ENCODE measurements around the gene RBFA.

DNA sequence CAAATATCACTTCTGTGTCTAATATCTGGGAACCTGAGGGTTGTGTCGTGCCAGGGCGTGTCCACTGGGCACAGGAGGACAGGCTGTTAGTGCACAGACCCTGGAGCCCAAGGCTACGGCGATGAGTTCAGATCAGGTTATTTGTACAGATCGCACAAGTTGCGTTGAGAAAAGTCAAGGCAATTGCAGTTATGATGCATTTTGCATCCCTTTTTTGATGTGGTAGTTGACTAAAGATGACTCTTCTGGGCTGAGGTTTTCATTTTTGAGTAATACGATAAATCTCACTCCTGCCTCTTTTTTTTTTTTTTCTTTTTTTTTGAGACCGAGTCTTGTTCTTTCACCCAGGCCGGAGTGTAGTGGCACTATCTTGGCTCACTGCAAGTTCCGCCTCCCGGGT is 7.2 kb downstream of the RBFA start:
- no peak for TF ChIP-seq EZH2phosphoT487 (IDR thresholded peaks at IDR 0.05; ENCODE audit: borderline replicate concordance, low read length)
- TF ChIP-seq, protein P1, sequence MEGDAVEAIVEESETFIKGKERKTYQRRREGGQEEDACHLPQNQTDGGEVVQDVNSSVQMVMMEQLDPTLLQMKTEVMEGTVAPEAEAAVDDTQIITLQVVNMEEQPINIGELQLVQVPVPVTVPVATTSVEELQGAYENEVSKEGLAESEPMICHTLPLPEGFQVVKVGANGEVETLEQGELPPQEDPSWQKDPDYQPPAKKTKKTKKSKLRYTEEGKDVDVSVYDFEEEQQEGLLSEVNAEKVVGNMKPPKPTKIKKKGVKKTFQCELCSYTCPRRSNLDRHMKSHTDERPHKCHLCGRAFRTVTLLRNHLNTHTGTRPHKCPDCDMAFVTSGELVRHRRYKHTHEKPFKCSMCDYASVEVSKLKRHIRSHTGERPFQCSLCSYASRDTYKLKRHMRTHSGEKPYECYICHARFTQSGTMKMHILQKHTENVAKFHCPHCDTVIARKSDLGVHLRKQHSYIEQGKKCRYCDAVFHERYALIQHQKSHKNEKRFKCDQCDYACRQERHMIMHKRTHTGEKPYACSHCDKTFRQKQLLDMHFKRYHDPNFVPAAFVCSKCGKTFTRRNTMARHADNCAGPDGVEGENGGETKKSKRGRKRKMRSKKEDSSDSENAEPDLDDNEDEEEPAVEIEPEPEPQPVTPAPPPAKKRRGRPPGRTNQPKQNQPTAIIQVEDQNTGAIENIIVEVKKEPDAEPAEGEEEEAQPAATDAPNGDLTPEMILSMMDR (IDR thresholded peaks at IDR 0.05; ENCODE audit: low read depth, low read length, poor library complexity, severe bottlenecking): no peak

All from DOHH2 (cell line).